Embryonic facial prominence (tissue), 1 donor: Measurements from ENCODE around the gene CST3.
"Not testable (repeated sequence)": the region's sequence is repeated elsewhere in the genome, so short reads cannot be mapped to it uniquely, and the experiment has no call there.

ENCODE experiments used
- DNase-seq: peaks from one replicate; pipeline ENCODE4 v3.0.0-alpha.2; 2016; ENCODE audit errors: extremely low spot score

Gene CST3

GRCh38 chr20:23662276-23662870, 24.6 kb upstream of the CST3 start:
- no peak for DNase-seq

GRCh38 chr20:23661002-23661429, 23.3 kb upstream of the CST3 start:
- no peak for DNase-seq

- DNase-seq: no peak
Measured at GRCh38 chr20:23659989-23660837, 22.5 kb upstream of the CST3 start.

GRCh38 chr20:23659610-23659988, 21.8 kb upstream of the CST3 start:
- not testable (repeated sequence) for DNase-seq

- no peak for DNase-seq
Measured at GRCh38 chr20:23658989-23659609, 21.3 kb upstream of the CST3 start.

GRCh38 chr20:23658336-23658735, 20.6 kb upstream of the CST3 start:
- no peak for DNase-seq

GRCh38 chr20:23657202-23657601, 19.4 kb upstream of the CST3 start:
- no peak for DNase-seq

GRCh38 chr20:23656372-23656771, 18.6 kb upstream of the CST3 start:
- no peak for DNase-seq

GRCh38 chr20:23655491-23656211, 17.9 kb upstream of the CST3 start:
- DNase-seq: no peak

GRCh38 chr20:23654717-23655116, 17.0 kb upstream of the CST3 start:
- no peak for DNase-seq

GRCh38 chr20:23654000-23654399, 16.2 kb upstream of the CST3 start:
- no peak for DNase-seq

- no peak for DNase-seq
Measured at GRCh38 chr20:23653400-23653938, 15.7 kb upstream of the CST3 start.

- DNase-seq: no peak
Measured at GRCh38 chr20:23652926-23653325, 15.2 kb upstream of the CST3 start.

- no peak for DNase-seq
Measured at GRCh38 chr20:23652371-23652770, 14.6 kb upstream of the CST3 start.

- DNase-seq: no peak
Measured at GRCh38 chr20:23651117-23651516, 13.4 kb upstream of the CST3 start.

- no peak for DNase-seq
Measured at GRCh38 chr20:23649830-23650417, 12.2 kb upstream of the CST3 start.

- no peak for DNase-seq
Measured at GRCh38 chr20:23649242-23649641, 11.5 kb upstream of the CST3 start.

- DNase-seq: no peak
Measured at GRCh38 chr20:23647346-23647745, 9.6 kb upstream of the CST3 start.

- DNase-seq: no peak
Measured at GRCh38 chr20:23646106-23646873, 8.5 kb upstream of the CST3 start.

GRCh38 chr20:23645575-23645974, 7.8 kb upstream of the CST3 start:
- DNase-seq: no peak

- no peak for DNase-seq
Measured at GRCh38 chr20:23644164-23644563, 6.4 kb upstream of the CST3 start.
